IMR-90 (cell line): ENCODE data around the gene PRSS21. TPM values are rescaled to one million over a fixed set of nuclear protein-coding genes. Genes with fewer than 3 reads are reported as not detected.

Experiments
- ATAC-seq: fragments of 200-7000 bp; cut with Tn5 transposase; 2 replicates; pipeline ENCODE4 v1.9.1; 2020; ENCODE audit warnings: low read depth, mild to moderate bottlenecking, moderate library complexity
- BruUV-seq: library from RNA; stranded (reverse); fragments of 400-500 nt; replicated peaks from 2 replicates; lab custom pipeline; 2021; lab: Mats Ljungman, UMichigan
- CTCF ChIA-PET: fragments of 300-600 bp; formaldehyde crosslinking; extraction: SDS; loops from one replicate; lab custom pipeline; 2021; ENCODE audit warnings: antibody characterized with exemption; lab: Yijun Ruan, JAX
- POLR2A ChIA-PET: fragments of 300-600 bp; sonication (Branson Sonifier 250); formaldehyde crosslinking; loops from one replicate; lab custom pipeline; 2022; ENCODE audit warnings: antibody characterized with exemption; ENCODE audit not compliant: unreplicated experiment; lab: Charles Lee
- DNase-seq: peaks from one replicate; pipeline ENCODE4 v3.0.0; 2013
- H2AFZ ChIP-seq: replicated peaks from 2 replicates; pipeline ENCODE3; 2013; ENCODE audit warnings: low read length, mild to moderate bottlenecking; ENCODE audit not compliant: poor library complexity
- H2AK5ac ChIP-seq: 2 replicates; pipeline ENCODE4 v1.6.1; 2013; ENCODE audit warnings: low read depth, low read length, inconsistent platforms
- H2AK9ac ChIP-seq: replicated peaks from 2 replicates; pipeline ENCODE3; 2013; ENCODE audit warnings: mild to moderate bottlenecking, low read depth, low read length, moderate library complexity; ENCODE audit not compliant: poor library complexity
- H2BK120ac ChIP-seq: 2 replicates; pipeline ENCODE4 v1.6.1; 2013; ENCODE audit warnings: low read depth, low read length, inconsistent platforms
- H2BK15ac ChIP-seq: 3 replicates; pipeline ENCODE4 v1.6.1; 2013; ENCODE audit warnings: low read depth, low read length, inconsistent platforms
- H2BK20ac ChIP-seq: 2 replicates; pipeline ENCODE4 v1.6.1; 2013; ENCODE audit warnings: low read depth, mild to moderate bottlenecking, inconsistent platforms, low read length, moderate library complexity
- H2BK5ac ChIP-seq: 2 replicates; pipeline ENCODE4 v1.6.1; 2013; ENCODE audit warnings: mild to moderate bottlenecking, low read depth, low read length, inconsistent platforms; ENCODE audit not compliant: poor library complexity, severe bottlenecking
- H3K14ac ChIP-seq: replicated peaks from 2 replicates; pipeline ENCODE4 v1.6.1; 2013; ENCODE audit warnings: low read depth, low read length, inconsistent platforms
- H3K18ac ChIP-seq: 2 replicates; pipeline ENCODE4 v1.6.1; 2013; ENCODE audit warnings: low read depth, low read length, control low read depth
- H3K23ac ChIP-seq: 2 replicates; pipeline ENCODE4 v1.6.1; 2013; ENCODE audit warnings: low read depth, low read length, inconsistent platforms
- H3K27ac ChIP-seq: 2 replicates; pipeline ENCODE4 v1.5.1; 2013; ENCODE audit warnings: mild to moderate bottlenecking, control low read depth, low read length; ENCODE audit not compliant: insufficient read depth
- H3K27me3 ChIP-seq: 2 replicates; pipeline ENCODE4 v1.6.1; 2013; ENCODE audit warnings: low read length; ENCODE audit not compliant: control insufficient read depth, insufficient read depth
- H3K36me3 ChIP-seq: 2 replicates; pipeline ENCODE4 v1.6.1; 2013; ENCODE audit warnings: low read length, mixed read lengths; ENCODE audit not compliant: control insufficient read depth, insufficient read depth
- H3K4ac ChIP-seq: 2 replicates; pipeline ENCODE4 v1.6.1; 2013; ENCODE audit warnings: low read depth, low read length, inconsistent platforms
- H3K4me1 ChIP-seq: 2 replicates; pipeline ENCODE4 v1.6.1; 2013; ENCODE audit warnings: low read length, mixed read lengths; ENCODE audit not compliant: control insufficient read depth, insufficient read depth
- H3K4me2 ChIP-seq: 2 replicates; pipeline ENCODE4 v1.6.1; 2013; ENCODE audit warnings: low read depth, mild to moderate bottlenecking, control low read depth, low read length, moderate library complexity
- H3K4me3 ChIP-seq: 2 replicates; pipeline ENCODE4 v1.5.1; 2013; ENCODE audit warnings: low read depth, mild to moderate bottlenecking, control low read depth, low read length, moderate library complexity; ENCODE audit not compliant: insufficient read depth
- H3K56ac ChIP-seq: 2 replicates; pipeline ENCODE4 v1.6.1; 2013; ENCODE audit warnings: low read length, inconsistent platforms; ENCODE audit not compliant: insufficient read depth; ENCODE audit errors: extremely low read depth
- H3K79me1 ChIP-seq, 2 experiments: 2 replicates each; pipeline ENCODE4 v1.6.1; 2013; ENCODE audit warnings: low read length in 2 of 2, inconsistent platforms in 1 of 2, low read depth in 1 of 2
- H3K9ac ChIP-seq: 2 replicates; pipeline ENCODE4 v1.6.1; 2013; ENCODE audit warnings: low read depth, low read length, control low read depth
- H3K9me1 ChIP-seq: 2 replicates; pipeline ENCODE4 v1.6.1; 2013; ENCODE audit warnings: low read length, inconsistent platforms; ENCODE audit not compliant: insufficient read depth
- H3K9me3 ChIP-seq: 2 replicates; pipeline ENCODE4 v1.6.1; 2013; ENCODE audit warnings: low read length; ENCODE audit not compliant: control insufficient read depth, insufficient read depth
- H4K20me1 ChIP-seq: 2 replicates; pipeline ENCODE4 v1.6.1; 2013; ENCODE audit warnings: low read length, inconsistent platforms; ENCODE audit not compliant: insufficient read depth
- H4K5ac ChIP-seq: 2 replicates; pipeline ENCODE4 v1.6.1; 2013; ENCODE audit warnings: mild to moderate bottlenecking, low read depth, low read length, control low read depth
- H4K8ac ChIP-seq, 2 experiments: 2 replicates each; pipeline ENCODE4 v1.6.1; 2013; ENCODE audit warnings: low read depth in 2 of 2, low read length in 2 of 2, control low read depth in 1 of 2, inconsistent platforms in 1 of 2
- H4K91ac ChIP-seq: 2 replicates; pipeline ENCODE4 v1.6.1; 2013; ENCODE audit warnings: low read depth, low read length, inconsistent platforms; ENCODE audit not compliant: insufficient read depth
- CEBPB ChIP-seq: IDR thresholded peaks from 2 replicates; pipeline ENCODE4 v1.6.1; 2012; ENCODE audit warnings: low read depth, low read length, improper control_type of control experiment
- MAFK ChIP-seq: IDR thresholded peaks from 2 replicates; pipeline ENCODE4 v1.6.1; 2012; ENCODE audit warnings: low read depth, low read length, improper control_type of control experiment
- MXI1 ChIP-seq: IDR thresholded peaks from 2 replicates; pipeline ENCODE4 v1.6.1; 2012; ENCODE audit warnings: low read depth, mild to moderate bottlenecking, low read length, moderate library complexity, borderline replicate concordance
- POLR2A ChIP-seq: IDR thresholded peaks from 2 replicates; pipeline ENCODE4 v1.6.1; 2012; ENCODE audit warnings: mild to moderate bottlenecking, low read depth, low read length
- RAD21 ChIP-seq: IDR thresholded peaks from 2 replicates; pipeline ENCODE4 v1.6.1; 2012; ENCODE audit warnings: low read length, improper control_type of control experiment
- WGBS, 2 experiments: methylation state at CpG; one replicate each; pipeline versions ENCODE4 v1.1.5 to v1.1.7; 2013; ENCODE audit warnings: missing lambda C conversion rate in 2 of 2; ENCODE audit not compliant: insufficient read length in 1 of 2; ENCODE audit errors: extremely low coverage in 2 of 2; 5-methylcytosine and 5-hydroxymethylcytosine counted together
- dilution Hi-C: fragments of 300-500 bp; cut with HindIII; formaldehyde crosslinking; loops from one replicate; pipeline ENCODE4 v1.14.3; 2018; ENCODE audit warnings: low sequenced_read_pairs; ENCODE audit not compliant: unreplicated experiment
- in situ Hi-C: fragments of 300-500 bp; cut with MboI; formaldehyde crosslinking; loops from 3 replicates; pipeline ENCODE4 v1.14.3; 2019; ENCODE audit warnings: low sequenced_read_pairs, inconsistent platforms, mixed read lengths
- intact Hi-C: fragments of 100-400 bp; cut with micrococcal nuclease; formaldehyde crosslinking; loops from 2 replicates; pipeline ENCODE4 v1.10.0; 2022
- polyA plus RNA-seq, 3 experiments: library from polyadenylated mRNA; depleted of rRNA; stranded (reverse); fragments of >200 nt; gene quantifications; 2 replicates each; pipeline ENCODE4 v1.2.3, GENCODE V29; 2012; ENCODE audit warnings: low replicate concordance in 1 of 3
- total RNA-seq: library from RNA; depleted of rRNA; stranded (reverse); fragments of >200 nt; gene quantifications from 2 replicates; pipeline ENCODE4 v1.2.3, GENCODE V29; 2012

PRSS21 gene
- total and polyA plus RNA-seq, 2 of the 4 experiments (the other 2 are of a cell fraction) = 0.21 TPM; not detected in 1

DNA sequence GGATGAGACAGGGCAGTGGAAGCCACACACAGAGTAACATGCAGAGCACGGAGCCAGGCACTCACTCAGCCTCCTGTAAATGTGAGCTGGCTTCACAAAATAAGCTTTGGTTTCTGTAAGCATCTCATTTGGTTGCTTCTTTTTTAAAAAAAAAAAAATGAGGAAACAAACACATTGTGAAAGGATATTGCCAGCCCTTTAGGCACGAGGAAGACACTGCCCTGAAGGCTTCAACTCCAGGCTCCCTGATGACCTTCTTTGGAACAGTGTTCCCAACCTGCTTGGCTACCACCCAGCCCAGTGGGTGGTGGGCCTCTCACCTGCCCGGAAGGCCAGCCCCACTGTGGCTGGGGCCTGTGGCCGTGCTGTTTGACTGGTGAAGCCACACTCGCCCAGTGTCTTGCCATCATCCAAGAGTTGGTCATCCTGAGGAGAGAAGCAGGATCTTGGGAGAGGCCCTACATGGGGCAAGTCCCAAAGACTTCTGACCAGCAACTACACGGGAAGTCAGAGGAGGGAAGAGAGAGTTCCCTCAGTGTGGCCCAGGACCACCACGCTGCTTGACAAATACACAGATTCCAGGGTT, 41.8 kb upstream of the PRSS21 start:
- Histone ChIP-seq H3K9me1 (peaks cover 15% of the 10 kb centered on the region), H3K9ac (no peak overlapping the region), H3K36me3 (peaks cover 47% of the 10 kb centered on the region), H3K4me2 (no peak overlapping the region; the same call in 1 of the 2 replicates), H3K4ac (no peak overlapping the region), H3K27ac (no peak overlapping the region), H4K20me1 (peaks cover 57% of the 10 kb centered on the region), H4K8ac (no peak overlapping the region), H3K23ac (peak overlapping the region; percentile 83), H2BK120ac (no peak overlapping the region), H2AK5ac (no peak overlapping the region), H4K5ac (no peak overlapping the region), H3K4me1 (peaks cover 12% of the 10 kb centered on the region), H2AFZ (no peak overlapping the region), H3K56ac (no peak overlapping the region), H3K27me3 (no peaks in the 10 kb centered on the region), H3K14ac (no peak overlapping the region), H3K4me3 (no peak overlapping the region), H2AK9ac (peak overlapping the region; percentile 52), H3K79me1 (peaks cover 21 to 87% of the 10 kb centered on the region in 2 experiments), H2BK15ac (no peak overlapping the region), H2BK5ac (no peak overlapping the region), H3K9me3 (no peaks in the 10 kb centered on the region), H3K18ac (no peak overlapping the region), H4K91ac (no peak overlapping the region), H2BK20ac (no peak overlapping the region)
- intact Hi-C loops (no loop called here), in situ Hi-C loops (no loop called here), dilution Hi-C loops (no loop called here)
- ChIA-PET POLR2A (no interaction called here), CTCF (no interaction called here)
- 83% methylated on average over 1 of the region's 7 CpGs; no CpG with 5 or more reads in 1 of the 2 experiments for WGBS, 2 experiments
- TF ChIP-seq CEBPB = no peak
- TF ChIP-seq RAD21 = no peak
- TF ChIP-seq MAFK = no peak
- TF ChIP-seq POLR2A = no peak
- no peak for TF ChIP-seq MXI1
- BruUV-seq = no TSS peak
- DNase-seq (no peak), ATAC-seq (no peak)
